Hypothalamus (tissue), 51 donors: ENCODE measurements around the gene FZD4.
"Not testable (repeated sequence)": the region's sequence is repeated elsewhere in the genome, so short reads cannot be mapped to it uniquely, and the experiment has no call there.

Source experiments
- DNase-seq, 51 donors: peaks; one replicate each; lab custom pipeline; 2025; lab: John Stamatoyannopoulos, UW

The FZD4 gene

GRCh38 chr11:86955361-86956120, at the start of gene FZD4:
TSS of gene FZD4 (minus strand) at chr11:86955395. CDS start at chr11:86955085, 310 bp downstream.
- peak in 50 of 51 donors; percentile 4 to 89 (median 73) for DNase-seq

GRCh38 chr11:87004281-87004680, 49.1 kb upstream of the FZD4 start:
- DNase-seq: not testable (repeated sequence)

GRCh38 chr11:87002918-87003317, 47.7 kb upstream of the FZD4 start:
- DNase-seq: no peak

- DNase-seq: no peak
Observed at GRCh38 chr11:86999859-87000753, 44.9 kb upstream of the FZD4 start.

- DNase-seq: no peak
Observed at GRCh38 chr11:86999388-86999787, 44.2 kb upstream of the FZD4 start.

- DNase-seq: no peak
Observed at GRCh38 chr11:86996953-86997570, 41.9 kb upstream of the FZD4 start.

GRCh38 chr11:86993031-86993430, 37.8 kb upstream of the FZD4 start:
- no peak for DNase-seq

GRCh38 chr11:86992340-86992739, 37.1 kb upstream of the FZD4 start:
- not testable (repeated sequence) for DNase-seq

- no peak for DNase-seq
Observed at GRCh38 chr11:86991341-86991740, 36.1 kb upstream of the FZD4 start.

- no peak for DNase-seq
Observed at GRCh38 chr11:86990515-86990914, 35.3 kb upstream of the FZD4 start.

- no peak for DNase-seq
Observed at GRCh38 chr11:86990031-86990430, 34.8 kb upstream of the FZD4 start.

- no peak for DNase-seq
Observed at GRCh38 chr11:86988351-86988881, 33.2 kb upstream of the FZD4 start.

GRCh38 chr11:86987679-86988078, 32.5 kb upstream of the FZD4 start:
- no peak for DNase-seq

GRCh38 chr11:86984701-86985100, 29.5 kb upstream of the FZD4 start:
- no peak for DNase-seq

GRCh38 chr11:86983021-86983488, 27.9 kb upstream of the FZD4 start:
- DNase-seq: no peak

GRCh38 chr11:86981777-86982540, 26.8 kb upstream of the FZD4 start:
- no peak for DNase-seq

GRCh38 chr11:86980086-86980796, 25.0 kb upstream of the FZD4 start:
- DNase-seq: no peak

GRCh38 chr11:86978756-86979608, 23.8 kb upstream of the FZD4 start:
- DNase-seq: no peak
